IMR-90 (cell line): ENCODE measurements around the gene ELP4. TPM values are rescaled to one million over a fixed set of nuclear protein-coding genes. Genes with fewer than 3 reads are reported as not detected.

ENCODE experiments used
- ATAC-seq: fragments of 200-7000 bp; cut with Tn5 transposase; 2 replicates; pipeline ENCODE4 v1.9.1; 2020; ENCODE audit warnings: low read depth, mild to moderate bottlenecking, moderate library complexity
- BruUV-seq: library from RNA; stranded (reverse); fragments of 400-500 nt; replicated peaks from 2 replicates; lab custom pipeline; 2021; lab: Mats Ljungman, UMichigan
- CTCF ChIA-PET: fragments of 300-600 bp; formaldehyde crosslinking; extraction: SDS; loops from one replicate; lab custom pipeline; 2021; ENCODE audit warnings: antibody characterized with exemption; lab: Yijun Ruan, JAX
- POLR2A ChIA-PET: fragments of 300-600 bp; sonication (Branson Sonifier 250); formaldehyde crosslinking; loops from one replicate; lab custom pipeline; 2022; ENCODE audit warnings: antibody characterized with exemption; ENCODE audit not compliant: unreplicated experiment; lab: Charles Lee
- DNase-seq: peaks from one replicate; pipeline ENCODE4 v3.0.0; 2013
- H2AFZ ChIP-seq: replicated peaks from 2 replicates; pipeline ENCODE3; 2013; ENCODE audit warnings: low read length, mild to moderate bottlenecking; ENCODE audit not compliant: poor library complexity
- H2AK5ac ChIP-seq: 2 replicates; pipeline ENCODE4 v1.6.1; 2013; ENCODE audit warnings: low read depth, low read length, inconsistent platforms
- H2AK9ac ChIP-seq: replicated peaks from 2 replicates; pipeline ENCODE3; 2013; ENCODE audit warnings: mild to moderate bottlenecking, low read depth, low read length, moderate library complexity; ENCODE audit not compliant: poor library complexity
- H2BK120ac ChIP-seq: 2 replicates; pipeline ENCODE4 v1.6.1; 2013; ENCODE audit warnings: low read depth, low read length, inconsistent platforms
- H2BK15ac ChIP-seq: 3 replicates; pipeline ENCODE4 v1.6.1; 2013; ENCODE audit warnings: low read depth, low read length, inconsistent platforms
- H2BK20ac ChIP-seq: 2 replicates; pipeline ENCODE4 v1.6.1; 2013; ENCODE audit warnings: low read depth, mild to moderate bottlenecking, inconsistent platforms, low read length, moderate library complexity
- H2BK5ac ChIP-seq: 2 replicates; pipeline ENCODE4 v1.6.1; 2013; ENCODE audit warnings: mild to moderate bottlenecking, low read depth, low read length, inconsistent platforms; ENCODE audit not compliant: poor library complexity, severe bottlenecking
- H3K14ac ChIP-seq: replicated peaks from 2 replicates; pipeline ENCODE4 v1.6.1; 2013; ENCODE audit warnings: low read depth, low read length, inconsistent platforms
- H3K18ac ChIP-seq: 2 replicates; pipeline ENCODE4 v1.6.1; 2013; ENCODE audit warnings: low read depth, low read length, control low read depth
- H3K23ac ChIP-seq: 2 replicates; pipeline ENCODE4 v1.6.1; 2013; ENCODE audit warnings: low read depth, low read length, inconsistent platforms
- H3K27ac ChIP-seq: 2 replicates; pipeline ENCODE4 v1.5.1; 2013; ENCODE audit warnings: mild to moderate bottlenecking, control low read depth, low read length; ENCODE audit not compliant: insufficient read depth
- H3K27me3 ChIP-seq: 2 replicates; pipeline ENCODE4 v1.6.1; 2013; ENCODE audit warnings: low read length; ENCODE audit not compliant: control insufficient read depth, insufficient read depth
- H3K36me3 ChIP-seq: 2 replicates; pipeline ENCODE4 v1.6.1; 2013; ENCODE audit warnings: low read length, mixed read lengths; ENCODE audit not compliant: control insufficient read depth, insufficient read depth
- H3K4ac ChIP-seq: 2 replicates; pipeline ENCODE4 v1.6.1; 2013; ENCODE audit warnings: low read depth, low read length, inconsistent platforms
- H3K4me1 ChIP-seq: 2 replicates; pipeline ENCODE4 v1.6.1; 2013; ENCODE audit warnings: low read length, mixed read lengths; ENCODE audit not compliant: control insufficient read depth, insufficient read depth
- H3K4me2 ChIP-seq: 2 replicates; pipeline ENCODE4 v1.6.1; 2013; ENCODE audit warnings: low read depth, mild to moderate bottlenecking, control low read depth, low read length, moderate library complexity
- H3K4me3 ChIP-seq: 2 replicates; pipeline ENCODE4 v1.5.1; 2013; ENCODE audit warnings: low read depth, mild to moderate bottlenecking, control low read depth, low read length, moderate library complexity; ENCODE audit not compliant: insufficient read depth
- H3K56ac ChIP-seq: 2 replicates; pipeline ENCODE4 v1.6.1; 2013; ENCODE audit warnings: low read length, inconsistent platforms; ENCODE audit not compliant: insufficient read depth; ENCODE audit errors: extremely low read depth
- H3K79me1 ChIP-seq, 2 experiments: 2 replicates each; pipeline ENCODE4 v1.6.1; 2013; ENCODE audit warnings: low read length in 2 of 2, inconsistent platforms in 1 of 2, low read depth in 1 of 2
- H3K9ac ChIP-seq: 2 replicates; pipeline ENCODE4 v1.6.1; 2013; ENCODE audit warnings: low read depth, low read length, control low read depth
- H3K9me1 ChIP-seq: 2 replicates; pipeline ENCODE4 v1.6.1; 2013; ENCODE audit warnings: low read length, inconsistent platforms; ENCODE audit not compliant: insufficient read depth
- H3K9me3 ChIP-seq: 2 replicates; pipeline ENCODE4 v1.6.1; 2013; ENCODE audit warnings: low read length; ENCODE audit not compliant: control insufficient read depth, insufficient read depth
- H4K20me1 ChIP-seq: 2 replicates; pipeline ENCODE4 v1.6.1; 2013; ENCODE audit warnings: low read length, inconsistent platforms; ENCODE audit not compliant: insufficient read depth
- H4K5ac ChIP-seq: 2 replicates; pipeline ENCODE4 v1.6.1; 2013; ENCODE audit warnings: mild to moderate bottlenecking, low read depth, low read length, control low read depth
- H4K8ac ChIP-seq, 2 experiments: 2 replicates each; pipeline ENCODE4 v1.6.1; 2013; ENCODE audit warnings: low read depth in 2 of 2, low read length in 2 of 2, control low read depth in 1 of 2, inconsistent platforms in 1 of 2
- H4K91ac ChIP-seq: 2 replicates; pipeline ENCODE4 v1.6.1; 2013; ENCODE audit warnings: low read depth, low read length, inconsistent platforms; ENCODE audit not compliant: insufficient read depth
- BHLHE40 ChIP-seq: fragments of 150-350 bp; IDR thresholded peaks from 2 replicates; pipeline ENCODE4 v1.6.1; 2016; ENCODE audit warnings: mild to moderate bottlenecking, low read depth, low read length
- CHD1 ChIP-seq: IDR thresholded peaks from 2 replicates; pipeline ENCODE4 v1.6.1; 2012; ENCODE audit warnings: low read depth, low read length, improper control_type of control experiment
- CTCF ChIP-seq: conservative IDR thresholded peaks from 2 replicates; pipeline ENCODE4 v1.5.1; 2012; ENCODE audit warnings: mild to moderate bottlenecking, low read depth, low read length, improper control_type of control experiment
- ELK1 ChIP-seq: fragments of 150-350 bp; IDR thresholded peaks from 2 replicates; pipeline ENCODE4 v1.6.1; 2016; ENCODE audit warnings: low read depth, mild to moderate bottlenecking, low read length, moderate library complexity, borderline replicate concordance
- MAFK ChIP-seq: IDR thresholded peaks from 2 replicates; pipeline ENCODE4 v1.6.1; 2012; ENCODE audit warnings: low read depth, low read length, improper control_type of control experiment
- MXI1 ChIP-seq: IDR thresholded peaks from 2 replicates; pipeline ENCODE4 v1.6.1; 2012; ENCODE audit warnings: low read depth, mild to moderate bottlenecking, low read length, moderate library complexity, borderline replicate concordance
- NFE2L2 ChIP-seq: fragments of 150-350 bp; IDR thresholded peaks from 2 replicates; pipeline ENCODE4 v1.6.1; 2016; ENCODE audit warnings: low read depth, mild to moderate bottlenecking, low read length
- POLR2A ChIP-seq: IDR thresholded peaks from 2 replicates; pipeline ENCODE4 v1.6.1; 2012; ENCODE audit warnings: mild to moderate bottlenecking, low read depth, low read length
- WGBS, 2 experiments: methylation state at CpG; one replicate each; pipeline versions ENCODE4 v1.1.5 to v1.1.7; 2013; ENCODE audit warnings: missing lambda C conversion rate in 2 of 2; ENCODE audit not compliant: insufficient read length in 1 of 2; ENCODE audit errors: extremely low coverage in 2 of 2; 5-methylcytosine and 5-hydroxymethylcytosine counted together
- dilution Hi-C: fragments of 300-500 bp; cut with HindIII; formaldehyde crosslinking; loops from one replicate; pipeline ENCODE4 v1.14.3; 2018; ENCODE audit warnings: low sequenced_read_pairs; ENCODE audit not compliant: unreplicated experiment
- in situ Hi-C: fragments of 300-500 bp; cut with MboI; formaldehyde crosslinking; loops from 3 replicates; pipeline ENCODE4 v1.14.3; 2019; ENCODE audit warnings: low sequenced_read_pairs, inconsistent platforms, mixed read lengths
- intact Hi-C: fragments of 100-400 bp; cut with micrococcal nuclease; formaldehyde crosslinking; loops from 2 replicates; pipeline ENCODE4 v1.10.0; 2022
- polyA plus RNA-seq, 3 experiments: library from polyadenylated mRNA; depleted of rRNA; stranded (reverse); fragments of >200 nt; gene quantifications; 2 replicates each; pipeline ENCODE4 v1.2.3, GENCODE V29; 2012; ENCODE audit warnings: low replicate concordance in 1 of 3
- total RNA-seq: library from RNA; depleted of rRNA; stranded (reverse); fragments of >200 nt; gene quantifications from 2 replicates; pipeline ENCODE4 v1.2.3, GENCODE V29; 2012

ELP4 gene
- total and polyA plus RNA-seq, 2 of the 4 experiments (the other 2 are of a cell fraction) = 8.4 to 20.4 TPM

DNA sequence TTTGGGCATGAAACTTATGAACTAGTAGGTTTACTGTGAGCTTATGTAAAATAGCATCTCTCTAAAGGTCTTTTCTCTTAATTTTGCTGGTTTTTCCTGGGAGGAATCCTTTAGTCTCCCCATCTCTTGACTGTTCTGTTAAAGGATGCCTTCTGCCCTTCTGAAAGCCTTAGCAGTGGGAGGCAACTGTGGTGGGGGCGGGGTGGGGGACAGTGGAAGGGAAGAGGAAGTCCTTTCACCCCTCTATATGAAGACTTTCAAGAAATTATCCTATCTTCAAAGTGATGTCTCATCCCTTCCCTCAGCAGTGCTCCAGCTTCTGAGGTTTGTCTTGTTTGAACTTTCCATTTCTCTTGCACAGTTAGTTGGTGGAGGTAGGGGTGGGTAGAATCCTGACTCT, 73.1 kb downstream of the ELP4 start:
- H2AK9ac ChIP-seq = no peak overlapping the region
- H3K9me1 ChIP-seq = no peaks in the 10 kb centered on the region
- H3K36me3 ChIP-seq = no peaks in the 10 kb centered on the region
- H3K4me1 ChIP-seq = no peaks in the 10 kb centered on the region
- H3K56ac ChIP-seq = no peak overlapping the region
- no peak overlapping the region for H2BK5ac ChIP-seq
- no CpG with 5 or more reads among the region's 1 CpG for WGBS, 2 experiments
- no peak overlapping the region for H2AK5ac ChIP-seq
- H4K91ac ChIP-seq = no peak overlapping the region
- H3K4me2 ChIP-seq = no peak overlapping the region
- in situ Hi-C loops (no loop called here), dilution Hi-C loops (no loop called here), intact Hi-C loops (no loop called here)
- no peaks in the 10 kb centered on the region for H3K9me3 ChIP-seq
- no peak overlapping the region for H2BK20ac ChIP-seq
- no peaks in the 10 kb centered on the region for H4K20me1 ChIP-seq
- H3K79me1 ChIP-seq = no peaks in the 10 kb centered on the region
- DNase-seq (no peak), ATAC-seq (no peak)
- H2BK15ac ChIP-seq = no peak overlapping the region
- H3K14ac ChIP-seq = no peak overlapping the region
- H3K23ac ChIP-seq = no peak overlapping the region
- no peak overlapping the region for H3K27ac ChIP-seq
- no peak overlapping the region for H3K4me3 ChIP-seq
- H4K5ac ChIP-seq = no peak overlapping the region
- CTCF ChIA-PET = interaction anchor here (1.3 kb wide), 1 partner anchor 44 kb away, joined by 3 read pairs; no protein-coding TSS in a partner anchor
- H2BK120ac ChIP-seq = no peak overlapping the region
- no peak overlapping the region for H3K18ac ChIP-seq
- no peak overlapping the region for H4K8ac ChIP-seq
- no peaks in the 10 kb centered on the region for H3K27me3 ChIP-seq
- POLR2A ChIA-PET = no interaction called here
- H2AFZ ChIP-seq = no peak overlapping the region
- no TSS peak for BruUV-seq
- no peak overlapping the region for H3K4ac ChIP-seq
- TF ChIP-seq ELK1 (no peak), CHD1 (no peak), MAFK (no peak), BHLHE40 (no peak), MXI1 (no peak), POLR2A (no peak), NFE2L2 (no peak), CTCF (no peak)
- H3K9ac ChIP-seq = no peak overlapping the region
